Mucosa of descending colon (tissue), 3 donors: ENCODE results near the gene NHLH2. TPM values are rescaled to one million over a fixed set of nuclear protein-coding genes. Genes with fewer than 3 reads are reported as not detected.

Experiments used
- ATAC-seq: fragments of 200-7000 bp; cut with Tn5 transposase; one replicate; pipeline ENCODE4 v1.9.1; 2020; ENCODE audit warnings: mild to moderate bottlenecking, moderate library complexity
- DNase-seq, 3 donors: peaks; one replicate each; pipeline ENCODE4 v3.0.0-alpha.2; 2020
- H3K36me3 ChIP-seq: fragments of 200-600 bp; one replicate; pipeline ENCODE4 v1.8.0; 2021; ENCODE audit warnings: low read depth, mild to moderate bottlenecking
- H3K4me1 ChIP-seq: fragments of 200-600 bp; one replicate; pipeline ENCODE4 v1.8.0; 2021; ENCODE audit warnings: low read depth, mild to moderate bottlenecking
- H3K4me3 ChIP-seq: fragments of 200-600 bp; one replicate; pipeline ENCODE4 v1.8.0; 2021; ENCODE audit warnings: mild to moderate bottlenecking
- H3K9me3 ChIP-seq: fragments of 200-600 bp; one replicate; pipeline ENCODE4 v1.8.0; 2021; ENCODE audit warnings: mild to moderate bottlenecking
- intact Hi-C, 2 donors: fragments of 100-400 bp; cut with DNase I in 1 of 2; cut with micrococcal nuclease in 1 of 2; formaldehyde crosslinking; loops; one replicate each; pipeline versions ENCODE4 v1.11.0 to v1.11.1; 2022; cut with DNase I, micrococcal nuclease
- total RNA-seq, 3 donors: library from RNA; stranded (reverse); fragmentation: NEBNext Ultra II Directional in 2 of 3; extraction: Animal tissue kit (Norgen Biotek cat#: 25700) in 2 of 3; gene quantifications; one replicate each; pipeline versions ENCODE4 v1.2.1 to v1.2.4, GENCODE V29; 2021 to 2023
- TF ChIP-seq, protein P1 (sequence below): fragments of 200-600 bp; IDR thresholded peaks from one replicate; pipeline ENCODE4 v1.8.0; 2022; ENCODE audit warnings: antibody characterized with exemption, mild to moderate bottlenecking
- donor health status: DM: no; HTN: no; CAD: no; lungs with moderate emphysema.
- donor health status: DM: no; HTN: no; CAD: no.
- donor health status: DM: no; HTN: yes; CAD: no.

NHLH2 gene
- total RNA-seq, 3 donors from 2014 or later = not detected

DNA sequence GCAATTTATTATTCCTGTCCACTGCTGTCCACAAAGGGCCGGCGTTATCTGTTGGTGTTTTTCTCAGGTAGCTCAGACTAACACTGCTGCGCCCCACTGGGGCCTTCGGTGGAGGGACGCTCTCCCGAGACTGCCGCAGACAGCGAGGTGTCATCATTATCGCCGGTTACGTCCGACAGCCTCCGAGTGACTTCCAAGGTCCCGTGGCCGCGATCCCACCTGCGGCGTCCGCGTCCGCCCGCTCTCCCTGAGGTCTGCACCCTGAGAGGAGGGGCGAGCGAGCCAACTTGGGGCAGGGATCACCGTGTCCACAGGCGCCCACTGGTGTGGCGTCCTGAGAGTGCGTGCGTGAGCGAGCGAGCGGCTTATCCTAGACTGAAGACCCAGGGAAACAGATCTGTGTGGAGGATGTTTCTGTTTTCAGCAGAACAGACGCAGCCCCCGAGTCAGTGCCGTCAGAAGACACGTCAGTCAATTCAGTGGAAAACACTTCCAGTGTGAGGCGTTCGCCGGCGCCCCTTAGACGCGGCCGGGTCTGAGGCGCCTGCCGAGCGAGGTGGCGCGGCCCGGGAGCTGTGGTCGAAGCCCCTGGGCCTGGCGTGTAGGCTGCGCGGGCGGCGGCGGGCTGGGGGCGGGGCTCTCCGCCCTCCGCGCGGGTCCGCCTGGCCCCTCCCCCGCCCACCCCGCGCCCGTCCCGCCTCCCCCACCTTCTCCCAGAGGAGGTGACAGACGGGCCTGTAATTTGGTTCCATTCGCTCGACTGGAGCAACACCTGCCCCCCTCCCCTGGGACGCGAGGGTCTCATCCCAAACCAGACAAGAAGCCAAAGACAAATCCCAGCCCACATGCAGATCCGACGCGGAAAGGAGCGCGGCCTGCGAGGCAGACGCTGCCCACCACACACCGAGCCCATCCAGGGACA is 12.6 kb downstream of the NHLH2 start:
- peaks cover 5% of the 10 kb centered on the region for H3K4me1 ChIP-seq
- DNase-seq = peak in 2 of 3 donors; percentile 13 to 31
- no peaks in the 10 kb centered on the region for H3K36me3 ChIP-seq
- peak; percentile 65 for ATAC-seq
- H3K9me3 ChIP-seq = no peaks in the 10 kb centered on the region
- H3K4me3 ChIP-seq = no peak overlapping the region
- TF ChIP-seq, protein P1, sequence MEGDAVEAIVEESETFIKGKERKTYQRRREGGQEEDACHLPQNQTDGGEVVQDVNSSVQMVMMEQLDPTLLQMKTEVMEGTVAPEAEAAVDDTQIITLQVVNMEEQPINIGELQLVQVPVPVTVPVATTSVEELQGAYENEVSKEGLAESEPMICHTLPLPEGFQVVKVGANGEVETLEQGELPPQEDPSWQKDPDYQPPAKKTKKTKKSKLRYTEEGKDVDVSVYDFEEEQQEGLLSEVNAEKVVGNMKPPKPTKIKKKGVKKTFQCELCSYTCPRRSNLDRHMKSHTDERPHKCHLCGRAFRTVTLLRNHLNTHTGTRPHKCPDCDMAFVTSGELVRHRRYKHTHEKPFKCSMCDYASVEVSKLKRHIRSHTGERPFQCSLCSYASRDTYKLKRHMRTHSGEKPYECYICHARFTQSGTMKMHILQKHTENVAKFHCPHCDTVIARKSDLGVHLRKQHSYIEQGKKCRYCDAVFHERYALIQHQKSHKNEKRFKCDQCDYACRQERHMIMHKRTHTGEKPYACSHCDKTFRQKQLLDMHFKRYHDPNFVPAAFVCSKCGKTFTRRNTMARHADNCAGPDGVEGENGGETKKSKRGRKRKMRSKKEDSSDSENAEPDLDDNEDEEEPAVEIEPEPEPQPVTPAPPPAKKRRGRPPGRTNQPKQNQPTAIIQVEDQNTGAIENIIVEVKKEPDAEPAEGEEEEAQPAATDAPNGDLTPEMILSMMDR = no peak
- intact Hi-C loops = no loop called here

DNA sequence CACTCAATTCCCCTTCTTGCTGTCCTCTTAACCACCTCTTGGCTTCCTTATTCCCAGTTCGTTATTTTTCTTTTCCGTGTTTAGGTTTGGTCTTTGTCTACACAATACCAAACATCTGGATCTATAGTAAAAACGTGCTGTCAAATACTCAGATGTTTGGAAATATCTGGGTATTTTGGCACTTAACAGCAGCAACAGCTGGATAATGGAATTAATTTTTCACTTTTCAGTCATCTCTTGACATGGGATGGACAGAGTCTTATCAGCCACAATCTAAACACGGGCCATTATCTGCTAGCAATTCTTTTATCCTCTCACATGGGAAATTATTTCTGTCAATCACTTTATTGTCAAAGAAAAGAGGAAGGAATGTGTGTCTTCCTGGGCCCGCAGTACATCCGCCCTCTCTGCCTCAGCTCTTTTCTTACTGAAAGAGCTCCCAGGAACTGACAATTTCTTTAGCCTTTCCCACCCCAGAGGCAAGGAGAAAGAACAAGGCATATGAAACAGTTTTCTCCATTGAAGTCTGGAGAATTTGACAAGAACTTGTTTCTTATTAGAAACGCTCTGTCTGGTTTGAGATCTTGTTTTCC is 13.4 kb downstream of the NHLH2 start:
- Histone ChIP-seq H3K4me3 (no peak overlapping the region), H3K4me1 (peaks cover 5% of the 10 kb centered on the region), H3K36me3 (no peaks in the 10 kb centered on the region), H3K9me3 (no peaks in the 10 kb centered on the region)
- no peak for ATAC-seq
- DNase-seq = no peak
- intact Hi-C loops = no loop called here
- TF ChIP-seq, protein P1 = no peak

DNA sequence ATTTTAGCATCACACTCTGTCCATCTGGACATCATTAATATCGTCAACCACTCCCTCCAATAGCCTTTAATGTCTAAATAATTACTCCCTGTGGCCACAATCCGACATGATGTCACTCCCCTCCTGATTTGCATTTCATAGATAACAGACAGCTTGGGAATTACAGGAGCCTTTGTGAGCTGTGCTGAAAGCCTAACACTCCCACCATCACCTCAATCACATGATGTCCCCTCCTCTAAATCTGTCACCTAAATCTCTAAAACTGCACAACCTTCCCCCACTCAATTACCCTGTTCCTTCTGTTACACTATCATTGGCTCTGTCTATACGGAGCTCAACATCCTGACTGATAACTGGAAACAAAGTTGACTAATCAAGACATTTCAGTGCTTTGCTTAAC is 14.3 kb downstream of the NHLH2 start:
- TF ChIP-seq, protein P1 = no peak
- DNase-seq = no peak
- intact Hi-C loops = no loop called here
- Histone ChIP-seq H3K36me3 (no peaks in the 10 kb centered on the region), H3K9me3 (no peaks in the 10 kb centered on the region), H3K4me3 (no peak overlapping the region), H3K4me1 (peaks cover 5% of the 10 kb centered on the region)
- no peak for ATAC-seq

DNA sequence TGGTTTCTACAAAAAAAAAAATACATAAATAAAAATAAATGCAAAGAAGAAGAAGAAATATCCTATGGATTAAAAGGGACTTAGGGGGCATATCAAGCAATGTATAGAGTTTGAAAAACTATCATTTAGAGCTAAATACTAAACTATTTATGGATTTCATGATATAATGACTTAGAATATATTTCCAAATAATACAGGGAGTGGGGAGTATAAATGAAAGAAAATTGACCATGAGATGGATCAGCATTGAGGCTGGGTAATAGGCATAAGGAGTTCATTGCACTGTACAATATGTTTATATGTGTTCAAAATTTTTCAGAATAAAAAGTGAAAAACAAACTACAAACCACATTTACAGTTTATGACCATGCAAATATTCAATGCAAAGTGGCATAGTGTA is 18.8 kb downstream of the NHLH2 start:
- DNase-seq (no peak), ATAC-seq (no peak)
- H3K4me1 ChIP-seq = no peaks in the 10 kb centered on the region
- no peaks in the 10 kb centered on the region for H3K36me3 ChIP-seq
- TF ChIP-seq, protein P1 = no peak
- intact Hi-C loops = no loop called here
- no peak overlapping the region for H3K4me3 ChIP-seq
- no peaks in the 10 kb centered on the region for H3K9me3 ChIP-seq

DNA sequence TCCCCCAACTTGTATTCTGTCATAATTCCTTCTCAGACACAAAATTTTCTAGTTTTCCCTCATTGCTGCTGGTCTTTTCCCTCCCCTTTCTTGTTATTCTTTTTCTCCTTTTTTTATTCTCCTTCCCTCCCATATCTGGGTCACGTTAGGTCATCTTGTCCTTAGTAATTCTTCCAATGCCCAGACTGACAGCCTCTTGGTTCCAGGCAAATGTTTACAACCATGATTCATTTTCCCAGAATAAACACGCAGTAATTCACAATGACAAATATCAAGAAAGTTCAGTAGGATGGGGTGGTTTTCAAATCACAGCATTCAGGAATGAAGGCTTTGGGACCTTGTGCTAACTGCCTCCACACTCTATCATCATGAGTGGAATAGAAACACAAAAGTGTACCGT is 25.2 kb downstream of the NHLH2 start:
- peaks cover 4% of the 10 kb centered on the region for H3K4me1 ChIP-seq
- DNase-seq (no peak), ATAC-seq (no peak)
- TF ChIP-seq, protein P1 = no peak
- intact Hi-C loops = no loop called here
- H3K36me3 ChIP-seq = no peaks in the 10 kb centered on the region
- H3K9me3 ChIP-seq = no peaks in the 10 kb centered on the region
- no peak overlapping the region for H3K4me3 ChIP-seq
